ENCODE results near the gene AURKA.
"Not testable (repeated sequence)": the region's sequence is repeated elsewhere in the genome, so short reads cannot be mapped to it uniquely, and the experiment has no call there.

AURKA gene

GRCh38 chr20:56391596-56392131 is 351 bp downstream of the AURKA start:
- in situ Hi-C loops (cut with HindIII; ENCODE audit: low sequenced_read_pairs), result no loop called here

- in situ Hi-C loops (cut with HindIII; ENCODE audit: low sequenced_read_pairs), result no loop called here
Observed at GRCh38 chr20:56391037-56391436, 978 bp downstream of the AURKA start.

- in situ Hi-C loops (cut with HindIII; ENCODE audit: low sequenced_read_pairs), result not testable (repeated sequence)
Observed at GRCh38 chr20:56390396-56390795, 1.6 kb downstream of the AURKA start.

- in situ Hi-C loops (cut with HindIII; ENCODE audit: low sequenced_read_pairs), result no loop called here
Observed at GRCh38 chr20:56389807-56390206, 2.2 kb downstream of the AURKA start.

GRCh38 chr20:56388882-56389281 is 3.1 kb downstream of the AURKA start:
- in situ Hi-C loops (cut with HindIII; ENCODE audit: low sequenced_read_pairs), result no loop called here

DNA sequence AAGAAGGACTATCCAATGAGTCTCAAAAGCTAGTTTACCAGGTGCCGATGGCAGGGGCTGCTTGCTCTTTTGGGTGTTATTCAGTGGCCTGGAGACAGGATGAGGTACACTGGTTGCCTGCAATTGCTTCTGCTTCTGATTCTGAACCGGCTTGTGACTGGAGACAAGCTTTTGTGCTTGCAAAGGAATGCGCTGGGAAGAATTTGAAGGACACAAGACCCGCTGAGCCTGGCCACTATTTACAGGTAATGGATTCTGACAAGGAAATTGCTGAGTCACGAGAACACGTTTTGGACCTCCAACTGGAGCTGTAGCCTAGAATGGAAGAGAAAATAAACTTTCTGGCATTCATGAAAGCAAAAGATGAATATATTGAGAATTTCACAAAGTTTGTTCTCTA is 5.8 kb downstream of the AURKA start:
- in situ Hi-C loops (cut with HindIII; ENCODE audit: low sequenced_read_pairs), result no loop called here

DNA sequence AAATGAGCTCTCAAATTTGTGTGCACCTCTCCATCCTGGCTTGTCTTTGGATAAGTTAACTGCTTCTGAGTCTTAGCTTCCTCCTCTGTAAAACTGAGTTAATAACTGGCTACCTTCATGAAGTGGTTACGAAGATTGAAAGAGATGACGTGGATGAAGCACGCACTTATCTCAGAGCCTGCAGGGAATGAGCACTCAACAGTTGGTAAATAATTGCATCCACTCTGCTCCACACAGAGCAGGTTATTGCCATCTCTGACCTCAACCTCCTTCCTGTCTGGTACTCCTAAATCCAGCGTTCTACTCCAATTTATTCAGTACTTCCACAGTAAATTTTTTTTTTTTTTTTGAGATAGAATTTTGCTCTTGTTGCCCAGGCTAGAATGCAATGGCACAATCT is 6.9 kb downstream of the AURKA start:
- in situ Hi-C loops (cut with HindIII; ENCODE audit: low sequenced_read_pairs), result no loop called here

GRCh38 chr20:56383334-56383733 is 8.7 kb downstream of the AURKA start:
- in situ Hi-C loops (cut with HindIII; ENCODE audit: low sequenced_read_pairs), result loop anchor here (5.0 kb wide), 1 partner anchor 94 kb away; no protein-coding TSS in a partner anchor

DNA sequence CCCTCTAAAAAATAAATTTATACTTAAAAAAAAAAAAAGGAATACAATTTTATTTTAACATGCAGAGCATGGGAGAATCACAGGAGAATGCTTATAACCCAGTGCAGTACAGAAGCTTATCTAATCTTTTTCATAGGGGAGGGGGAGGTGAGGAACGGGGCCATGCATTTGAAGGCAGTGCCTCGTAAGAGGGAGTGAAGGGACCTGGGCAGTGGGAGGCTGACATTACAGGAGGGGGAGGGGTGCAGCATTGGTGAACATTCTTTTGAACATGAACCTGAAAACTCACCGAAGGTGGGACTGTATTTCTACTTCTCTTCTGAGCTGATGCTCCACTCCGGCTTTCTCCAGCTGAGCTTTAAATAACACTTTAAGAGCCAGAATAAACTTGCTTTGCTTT is 9.3 kb downstream of the AURKA start:
- in situ Hi-C loops (cut with HindIII; ENCODE audit: low sequenced_read_pairs), result loop anchor here (5.0 kb wide), 1 partner anchor 95 kb away; no protein-coding TSS in a partner anchor

GRCh38 chr20:56381501-56381900 is 10.5 kb downstream of the AURKA start:
- in situ Hi-C loops (cut with HindIII; ENCODE audit: low sequenced_read_pairs), result loop anchor here (5.0 kb wide), 1 partner anchor 96 kb away; no protein-coding TSS in a partner anchor

- in situ Hi-C loops (cut with HindIII; ENCODE audit: low sequenced_read_pairs), result loop anchor here (5.0 kb wide), 1 partner anchor 97 kb away; no protein-coding TSS in a partner anchor
Observed at GRCh38 chr20:56380375-56380774, 11.6 kb downstream of the AURKA start.

- in situ Hi-C loops (cut with HindIII; ENCODE audit: low sequenced_read_pairs), result no loop called here
Observed at GRCh38 chr20:56378386-56378785, 13.6 kb downstream of the AURKA start.

DNA sequence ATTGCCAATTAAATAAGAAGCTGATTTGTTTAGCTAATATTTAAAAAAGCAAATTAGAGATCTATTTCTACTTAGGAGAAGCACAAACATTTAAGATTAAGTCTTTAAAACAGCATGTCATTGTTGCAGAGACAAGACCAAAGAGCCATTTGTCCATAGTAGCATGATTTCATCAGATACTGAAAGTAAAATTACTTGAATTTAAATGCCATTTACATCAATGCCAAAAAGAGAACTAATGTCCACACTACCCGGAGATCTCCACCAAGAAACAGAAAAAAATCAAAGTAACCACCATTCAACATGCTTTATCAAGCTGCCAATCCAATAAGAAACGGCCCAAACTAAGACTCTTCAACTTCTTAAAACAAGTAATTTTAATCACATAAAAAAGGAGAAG is 15.7 kb downstream of the AURKA start:
- in situ Hi-C loops (cut with HindIII; ENCODE audit: low sequenced_read_pairs), result no loop called here

- in situ Hi-C loops (cut with HindIII; ENCODE audit: low sequenced_read_pairs), result no loop called here
Observed at GRCh38 chr20:56373942-56374341, 18.1 kb downstream of the AURKA start.

DNA sequence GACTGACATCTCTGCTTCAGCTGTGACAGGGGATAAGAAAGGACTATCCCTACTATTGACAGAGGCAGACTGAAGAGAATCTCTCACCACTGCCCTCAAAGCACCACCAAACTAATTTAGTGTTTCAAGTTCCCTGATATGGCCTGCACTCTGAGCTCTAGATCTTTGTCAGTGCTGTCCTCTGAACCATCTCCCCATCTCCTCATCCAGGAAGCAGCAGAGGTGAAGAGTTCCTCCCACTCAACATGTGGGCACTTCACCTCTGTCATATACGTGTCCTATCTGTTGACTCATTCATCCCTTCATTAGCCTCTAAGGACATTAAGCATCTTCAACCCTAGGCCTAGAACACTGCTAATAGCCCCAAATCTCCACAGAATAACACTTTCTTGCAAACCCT is 19.2 kb downstream of the AURKA start:
- in situ Hi-C loops (cut with HindIII; ENCODE audit: low sequenced_read_pairs), result no loop called here

GRCh38 chr20:56371977-56372376 is 20.0 kb downstream of the AURKA start:
- in situ Hi-C loops (cut with HindIII; ENCODE audit: low sequenced_read_pairs), result no loop called here

DNA sequence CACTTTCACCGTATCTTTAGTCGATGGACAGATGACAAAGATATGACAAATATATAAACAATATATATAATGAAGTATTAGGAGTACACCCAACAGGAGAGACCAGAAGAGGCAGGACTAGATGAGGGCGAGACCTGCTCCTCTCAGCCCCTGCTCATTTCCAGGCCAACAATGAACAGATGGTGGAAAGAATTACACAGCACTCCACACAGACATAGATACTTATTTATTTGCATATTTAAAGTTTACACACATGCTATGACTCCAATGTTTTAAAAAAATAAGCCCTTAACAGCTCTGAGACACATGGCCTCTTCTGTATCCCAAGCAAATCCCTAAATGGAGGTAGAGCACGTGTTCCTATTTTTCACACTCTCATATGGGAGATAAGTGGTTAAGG is 22.8 kb downstream of the AURKA start:
- in situ Hi-C loops (cut with HindIII; ENCODE audit: low sequenced_read_pairs), result no loop called here

GRCh38 chr20:56368351-56369134 is 23.5 kb downstream of the AURKA start:
- in situ Hi-C loops (cut with HindIII; ENCODE audit: low sequenced_read_pairs), result no loop called here

DNA sequence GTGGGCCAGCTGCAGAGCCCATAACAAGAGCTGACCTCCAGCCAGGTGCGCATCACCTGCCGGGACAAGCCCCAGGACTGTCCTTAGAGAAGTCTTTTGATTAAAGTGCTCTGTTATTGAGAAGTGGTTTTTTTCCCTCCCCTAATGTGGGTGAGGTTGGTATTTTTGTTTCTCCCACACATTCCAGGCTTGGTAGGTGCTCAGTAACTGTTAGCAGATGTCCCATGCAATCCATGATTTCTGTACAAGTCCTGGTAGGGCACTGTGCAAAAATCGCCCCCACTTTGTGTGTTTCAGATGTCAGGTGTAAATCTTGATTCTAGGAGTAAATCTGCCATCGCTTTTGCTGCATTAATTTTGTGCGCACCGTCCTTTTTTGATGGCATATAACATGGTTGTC is 28.5 kb downstream of the AURKA start:
- in situ Hi-C loops (cut with HindIII; ENCODE audit: low sequenced_read_pairs), result no loop called here

GRCh38 chr20:56362833-56363413 is 29.1 kb downstream of the AURKA start:
- in situ Hi-C loops (cut with HindIII; ENCODE audit: low sequenced_read_pairs), result no loop called here

- in situ Hi-C loops (cut with HindIII; ENCODE audit: low sequenced_read_pairs), result no loop called here
Observed at GRCh38 chr20:56361900-56362299, 30.1 kb downstream of the AURKA start.

DNA sequence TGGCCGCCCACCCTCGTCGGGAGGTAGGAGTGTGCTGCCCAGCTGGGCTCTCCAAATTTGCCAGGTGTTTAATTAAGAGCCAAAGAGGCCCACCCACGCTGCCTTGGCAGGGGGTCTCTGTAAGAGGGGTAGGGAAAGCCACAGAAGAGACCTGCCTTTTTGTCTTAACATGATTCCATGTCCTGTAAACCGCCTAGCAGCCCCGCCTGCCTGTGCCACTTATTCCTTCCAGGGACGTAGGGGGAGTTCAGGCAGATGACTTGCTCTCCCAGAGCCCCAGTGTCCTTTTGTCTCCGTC is 31.2 kb downstream of the AURKA start:
- in situ Hi-C loops (cut with HindIII; ENCODE audit: low sequenced_read_pairs), result no loop called here
